Stimulated activated naive CD8-positive, alpha-beta T cell treated with anti-CD3 and anti-CD28 coated beads, Interleukin-15, Interleukin-2, amounts not matched to agents 100 U/mL and 50 U/mL, for 24 hours (primary cell): ENCODE measurements around the gene BMP2K.

Experiments used
- ATAC-seq: fragments of 150-1000 bp; cut with Tn5 transposase; one replicate; pipeline ENCODE4 v1.10.0; 2021
- DNase-seq: peaks from one replicate; pipeline ENCODE4 v3.0.0; 2021

Gene BMP2K

GRCh38 chr4:78764498-78764961 lies 11.6 kb upstream of the BMP2K start:
- ATAC-seq: no peak
- no peak for DNase-seq

GRCh38 chr4:78765432-78766006 lies 10.6 kb upstream of the BMP2K start:
- no peak for ATAC-seq

GRCh38 chr4:78766026-78766425 lies 10.1 kb upstream of the BMP2K start:
- DNase-seq (no peak), ATAC-seq (no peak)

More at GRCh38 chr4:78765432-78766006, 10.6 kb upstream of the BMP2K start:
- DNase-seq: no peak

- no peak for DNase-seq
- ATAC-seq: no peak
Observed at GRCh38 chr4:78766650-78767049, 9.5 kb upstream of the BMP2K start.

- no peak for DNase-seq
- ATAC-seq: no peak
Observed at GRCh38 chr4:78767350-78767749, 8.8 kb upstream of the BMP2K start.

GRCh38 chr4:78768452-78769180 lies 7.5 kb upstream of the BMP2K start:
- ATAC-seq (peak; percentile 64), DNase-seq (no peak)

- ATAC-seq: no peak
- no peak for DNase-seq
Observed at GRCh38 chr4:78770091-78770642, 6.0 kb upstream of the BMP2K start.

GRCh38 chr4:78772526-78773091 lies 3.5 kb upstream of the BMP2K start:
- DNase-seq: no peak

GRCh38 chr4:78774417-78774816 lies 1.7 kb upstream of the BMP2K start:
- no peak for DNase-seq
- no peak for ATAC-seq

More at GRCh38 chr4:78772526-78773091, 3.5 kb upstream of the BMP2K start:
- ATAC-seq: no peak

- DNase-seq: peak; percentile 88
- peak; percentile 72 for ATAC-seq
Observed at GRCh38 chr4:78775303-78776078, 659 bp upstream of the BMP2K start.

GRCh38 chr4:78776729-78777575 lies 802 bp downstream of the BMP2K start:
- DNase-seq (peak; percentile 61), ATAC-seq (peak; percentile 75)

- ATAC-seq: no peak
- DNase-seq: no peak
Observed at GRCh38 chr4:78777576-78777940, 1.4 kb downstream of the BMP2K start.

- DNase-seq: no peak
Observed at GRCh38 chr4:78778530-78778929, 2.4 kb downstream of the BMP2K start.

GRCh38 chr4:78779280-78779679 lies 3.1 kb downstream of the BMP2K start:
- ATAC-seq (no peak), DNase-seq (no peak)

More at GRCh38 chr4:78778530-78778929, 2.4 kb downstream of the BMP2K start:
- ATAC-seq: no peak

- ATAC-seq (no peak), DNase-seq (no peak)
Observed at GRCh38 chr4:78780093-78780492, 3.9 kb downstream of the BMP2K start.

GRCh38 chr4:78781139-78781538 lies 5.0 kb downstream of the BMP2K start:
- DNase-seq: no peak
- no peak for ATAC-seq

- ATAC-seq (no peak), DNase-seq (no peak)
Observed at GRCh38 chr4:78781924-78782323, 5.8 kb downstream of the BMP2K start.

GRCh38 chr4:78784236-78784865 lies 8.2 kb downstream of the BMP2K start:
- ATAC-seq (no peak), DNase-seq (no peak)

- no peak for DNase-seq
- ATAC-seq: no peak
Observed at GRCh38 chr4:78787392-78788006, 11.3 kb downstream of the BMP2K start.
